WERI-Rb-1 (cell line): ENCODE results near the gene CAPN9.

Source experiments
- DNase-seq: peaks from one replicate; pipeline ENCODE4 v3.0.0-alpha.2; 2020
- H3K27ac ChIP-seq: fragments of 250-450 bp; sonication (Bioruptor Pico); 2 replicates; pipeline ENCODE4 v1.5.1; 2020; ENCODE audit warnings: mild to moderate bottlenecking, moderate library complexity
- H3K27me3 ChIP-seq: fragments of 250-450 bp; sonication (Bioruptor Pico); 2 replicates; pipeline ENCODE4 v1.5.1; 2021; ENCODE audit warnings: mild to moderate bottlenecking, low read depth, moderate library complexity; ENCODE audit not compliant: insufficient read depth, severe bottlenecking
- H3K36me3 ChIP-seq: fragments of 250-450 bp; sonication (Bioruptor Pico); 2 replicates; pipeline ENCODE4 v1.5.1; 2020; ENCODE audit warnings: mild to moderate bottlenecking, moderate library complexity
- H3K4me3 ChIP-seq: 2 replicates; pipeline ENCODE4 v1.5.1; 2011; ENCODE audit warnings: low read depth, mild to moderate bottlenecking, control low read depth, low read length
- H3K9me3 ChIP-seq: fragments of 250-450 bp; sonication (Bioruptor Pico); 2 replicates; pipeline ENCODE4 v1.5.1; 2021; ENCODE audit warnings: mild to moderate bottlenecking, moderate library complexity; ENCODE audit not compliant: severe bottlenecking
- TF ChIP-seq, protein P1 (sequence below): IDR thresholded peaks from 2 replicates; pipeline ENCODE4 v1.5.1; 2011; ENCODE audit warnings: low read depth, mild to moderate bottlenecking, control low read depth, inconsistent platforms, low read length

CAPN9 gene

DNA sequence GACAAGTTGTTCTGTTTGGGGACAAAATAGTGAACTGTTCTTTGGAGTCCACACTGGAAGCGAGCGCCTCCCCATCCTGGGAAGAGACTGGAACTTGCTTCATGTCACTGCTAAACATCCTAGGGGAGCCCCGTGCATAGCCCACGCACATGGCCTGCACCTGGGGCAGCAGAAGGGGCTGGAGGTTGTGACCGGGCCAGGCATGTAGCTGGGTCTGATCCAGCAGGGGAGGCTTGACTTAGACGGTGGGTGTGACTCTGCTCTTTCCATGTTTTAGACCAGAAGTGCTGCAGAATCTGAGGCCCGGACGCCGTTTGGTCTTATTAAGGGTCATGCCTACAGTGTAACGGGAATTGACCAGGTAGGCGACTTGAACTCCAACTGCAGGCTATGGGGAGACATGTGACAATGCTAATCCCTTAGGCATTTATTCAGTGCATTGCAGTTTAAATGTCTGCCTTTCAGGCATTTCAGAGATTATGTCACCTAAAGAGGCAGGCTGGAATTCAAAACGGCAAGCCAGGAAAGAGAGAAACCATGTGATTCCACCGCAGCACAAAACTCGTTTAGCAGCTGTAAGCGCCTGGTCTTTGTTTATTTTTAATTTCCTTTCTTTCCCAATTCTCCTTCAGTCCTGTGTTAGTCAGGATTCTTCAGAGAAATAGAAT lies 21.8 kb downstream of the CAPN9 start:
- H3K36me3 ChIP-seq, result no peaks in the 10 kb centered on the region
- H3K4me3 ChIP-seq, result no peak overlapping the region
- no peaks in the 10 kb centered on the region for H3K9me3 ChIP-seq
- DNase-seq, result no peak
- no peak overlapping the region for H3K27ac ChIP-seq
- no peaks in the 10 kb centered on the region for H3K27me3 ChIP-seq
- TF ChIP-seq, protein P1, sequence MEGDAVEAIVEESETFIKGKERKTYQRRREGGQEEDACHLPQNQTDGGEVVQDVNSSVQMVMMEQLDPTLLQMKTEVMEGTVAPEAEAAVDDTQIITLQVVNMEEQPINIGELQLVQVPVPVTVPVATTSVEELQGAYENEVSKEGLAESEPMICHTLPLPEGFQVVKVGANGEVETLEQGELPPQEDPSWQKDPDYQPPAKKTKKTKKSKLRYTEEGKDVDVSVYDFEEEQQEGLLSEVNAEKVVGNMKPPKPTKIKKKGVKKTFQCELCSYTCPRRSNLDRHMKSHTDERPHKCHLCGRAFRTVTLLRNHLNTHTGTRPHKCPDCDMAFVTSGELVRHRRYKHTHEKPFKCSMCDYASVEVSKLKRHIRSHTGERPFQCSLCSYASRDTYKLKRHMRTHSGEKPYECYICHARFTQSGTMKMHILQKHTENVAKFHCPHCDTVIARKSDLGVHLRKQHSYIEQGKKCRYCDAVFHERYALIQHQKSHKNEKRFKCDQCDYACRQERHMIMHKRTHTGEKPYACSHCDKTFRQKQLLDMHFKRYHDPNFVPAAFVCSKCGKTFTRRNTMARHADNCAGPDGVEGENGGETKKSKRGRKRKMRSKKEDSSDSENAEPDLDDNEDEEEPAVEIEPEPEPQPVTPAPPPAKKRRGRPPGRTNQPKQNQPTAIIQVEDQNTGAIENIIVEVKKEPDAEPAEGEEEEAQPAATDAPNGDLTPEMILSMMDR, result no peak

DNA sequence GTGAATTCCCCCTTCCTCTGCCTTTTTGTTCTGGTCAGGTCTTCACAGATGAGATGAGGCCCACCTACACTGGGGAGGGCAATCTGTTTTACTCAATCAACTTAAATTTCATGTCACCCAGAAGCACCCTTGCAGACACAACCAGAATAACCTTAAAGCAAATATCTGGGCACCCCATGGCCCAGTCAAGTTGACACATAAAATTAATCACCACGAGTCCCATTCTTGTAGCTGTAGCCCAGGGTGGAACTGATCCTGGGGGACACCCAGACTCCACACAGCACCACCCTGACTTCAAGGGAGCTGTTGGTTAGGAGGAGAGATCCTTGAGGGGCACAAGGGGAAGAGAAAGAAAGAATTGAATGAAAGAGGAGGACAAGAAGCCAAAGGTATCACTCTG lies 23.1 kb downstream of the CAPN9 start:
- no peak for DNase-seq
- H3K36me3 ChIP-seq, result no peaks in the 10 kb centered on the region
- no peaks in the 10 kb centered on the region for H3K27me3 ChIP-seq
- no peak overlapping the region for H3K27ac ChIP-seq
- no peak overlapping the region for H3K4me3 ChIP-seq
- no peaks in the 10 kb centered on the region for H3K9me3 ChIP-seq
- TF ChIP-seq, protein P1, result no peak

DNA sequence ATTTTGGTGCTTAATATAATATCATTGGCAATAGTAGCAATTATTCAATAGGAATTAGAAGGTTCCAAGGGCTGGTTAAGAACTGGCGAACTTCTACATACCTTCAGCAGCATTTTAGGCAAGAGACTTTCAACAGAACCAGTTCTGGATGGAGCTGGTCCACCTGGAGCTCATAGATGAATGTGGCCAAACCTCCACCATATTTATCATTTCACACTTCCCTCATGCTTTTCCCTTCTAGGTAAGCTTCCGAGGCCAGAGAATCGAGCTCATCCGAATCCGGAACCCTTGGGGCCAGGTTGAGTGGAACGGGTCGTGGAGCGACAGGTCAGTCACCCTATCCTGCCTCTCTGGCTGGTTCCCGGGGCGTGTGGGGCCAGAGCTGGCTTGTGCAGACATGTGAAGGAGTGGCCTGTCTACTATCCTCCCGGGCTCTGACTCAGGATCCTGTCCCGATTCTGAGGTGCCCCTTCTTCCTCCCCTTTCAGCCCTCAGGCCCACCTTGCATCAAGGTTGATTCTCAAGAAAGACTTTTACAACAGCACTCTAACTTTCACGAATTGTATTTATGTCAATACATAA lies 24.7 kb downstream of the CAPN9 start:
- DNase-seq, result no peak
- TF ChIP-seq, protein P1, result no peak
- no peaks in the 10 kb centered on the region for H3K9me3 ChIP-seq

DNA sequence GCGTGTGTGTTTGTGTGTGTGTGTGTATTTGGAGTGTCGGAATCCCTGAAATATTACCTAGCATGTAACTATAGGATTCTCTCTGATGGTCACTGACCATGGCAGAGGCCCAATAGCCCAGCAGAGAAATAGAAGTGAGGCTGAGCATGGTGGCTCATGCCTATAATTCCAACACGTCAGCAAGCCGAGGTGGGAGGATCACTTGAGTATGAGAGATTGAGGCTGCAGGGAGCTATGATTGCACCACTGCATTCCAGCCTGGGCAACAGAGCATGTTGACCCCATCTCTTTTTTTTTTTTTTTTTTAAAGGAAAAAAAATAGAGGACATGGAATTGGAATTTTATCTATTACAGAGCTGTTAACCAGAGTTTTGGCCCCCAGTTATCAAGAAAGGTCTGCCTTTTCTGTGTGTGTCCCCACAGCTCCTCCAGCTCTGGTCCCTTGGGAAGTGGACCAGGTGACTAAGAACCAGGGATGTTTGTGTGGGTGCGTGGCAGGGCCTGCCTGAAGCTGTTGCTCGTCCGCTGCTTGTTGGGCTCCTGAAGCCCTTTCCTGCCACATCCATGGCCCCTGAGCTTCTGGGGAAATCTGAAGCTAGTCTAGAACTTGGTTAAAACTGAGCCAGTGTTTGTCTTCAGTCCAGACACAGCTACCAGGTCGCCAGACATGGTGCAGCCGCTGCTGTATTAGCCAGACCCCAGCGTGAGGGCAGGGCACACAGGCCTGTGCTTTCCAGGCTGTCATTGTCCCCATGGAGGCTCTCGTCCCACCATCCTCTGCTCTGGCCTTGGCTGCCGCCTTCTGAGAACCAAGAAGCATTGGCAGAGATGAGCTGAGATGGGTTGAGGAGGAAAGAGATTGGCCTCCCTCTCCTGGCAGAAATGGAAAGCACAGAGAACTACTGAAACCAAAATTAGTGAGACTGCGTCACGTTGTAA lies 25.5 kb downstream of the CAPN9 start:
- DNase-seq, result peak; percentile 51
- Histone ChIP-seq H3K27me3 (no peaks in the 10 kb centered on the region), H3K9me3 (no peaks in the 10 kb centered on the region), H3K27ac (no peak overlapping the region), H3K36me3 (no peaks in the 10 kb centered on the region), H3K4me3 (no peak overlapping the region)
- TF ChIP-seq, protein P1, result peak; percentile 69

More for the DNA sequence above, 24.7 kb downstream of the CAPN9 start:
- Histone ChIP-seq H3K4me3 (no peak overlapping the region), H3K36me3 (no peaks in the 10 kb centered on the region), H3K27ac (no peak overlapping the region), H3K27me3 (no peaks in the 10 kb centered on the region)

DNA sequence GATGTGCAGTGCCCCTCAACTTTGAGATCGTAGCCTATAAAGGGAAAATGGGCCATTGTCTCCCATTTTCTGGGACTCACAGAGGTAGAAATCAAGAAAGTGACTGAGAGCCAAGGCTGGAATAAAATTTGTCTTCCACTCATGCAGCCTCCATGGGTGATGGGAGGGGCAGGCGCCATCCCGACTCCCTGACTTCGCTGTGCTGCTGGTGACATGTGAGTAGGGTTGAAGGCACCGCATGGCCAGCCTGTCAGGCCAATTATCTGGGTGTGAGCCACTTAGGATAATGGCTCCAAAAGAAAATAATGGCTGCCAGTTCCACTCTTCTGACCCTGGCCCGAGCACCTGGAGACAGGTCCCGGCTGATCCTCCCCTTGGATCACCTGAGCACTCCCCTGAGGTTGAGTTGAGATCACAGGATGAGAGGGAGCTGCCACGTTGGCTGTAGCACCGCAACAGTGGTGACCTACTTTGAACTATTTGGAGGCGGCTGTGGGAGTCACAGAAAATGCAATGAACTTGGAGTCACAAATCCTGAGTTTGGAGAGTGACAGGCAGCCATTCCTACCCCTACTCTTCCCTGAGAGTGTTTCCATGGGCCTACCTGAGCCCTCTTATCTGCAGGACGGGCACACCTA lies 26.3 kb downstream of the CAPN9 start:
- no peaks in the 10 kb centered on the region for H3K36me3 ChIP-seq
- DNase-seq, result no peak
- H3K4me3 ChIP-seq, result no peak overlapping the region
- H3K27ac ChIP-seq, result no peak overlapping the region
- no peaks in the 10 kb centered on the region for H3K27me3 ChIP-seq
- H3K9me3 ChIP-seq, result no peaks in the 10 kb centered on the region
- TF ChIP-seq, protein P1, result no peak
